GM13976 (cell line): ENCODE results near the gene SIGLEC11.
A peak's percentile ranks its signal among the peaks of the same experiment; 100 is the strongest.
"Not testable (repeated sequence)": the region's sequence is repeated elsewhere in the genome, so short reads cannot be mapped to it uniquely, and the experiment has no call there.

Experiments used
- DNase-seq: peaks from one replicate; pipeline ENCODE4 v3.0.0; 2012; ENCODE audit warnings: low spot score
- CTCF ChIP-seq: IDR thresholded peaks from 2 replicates; pipeline ENCODE4 v1.5.1; 2012; ENCODE audit warnings: borderline replicate concordance, mild to moderate bottlenecking; ENCODE audit not compliant: insufficient read depth; ENCODE audit errors: extremely low read depth, missing control alignments, control extremely low read depth
- in situ Hi-C: fragments of 300-500 bp; cut with MboI; formaldehyde crosslinking; loops from one replicate; pipeline ENCODE4 v1.12.0; 2022; ENCODE audit warnings: low sequenced_read_pairs, mixed read lengths, inconsistent platforms; ENCODE audit not compliant: unreplicated experiment

The SIGLEC11 gene

GRCh38 chr19:49960980-49961379, at the start of gene SIGLEC11:
Gene SIGLEC11, minus strand, starts transcription at chr19:49961172. Its CDS starts 91 bp downstream, at chr19:49961081.
- DNase-seq, in situ Hi-C loops: not testable (repeated sequence)

DNA sequence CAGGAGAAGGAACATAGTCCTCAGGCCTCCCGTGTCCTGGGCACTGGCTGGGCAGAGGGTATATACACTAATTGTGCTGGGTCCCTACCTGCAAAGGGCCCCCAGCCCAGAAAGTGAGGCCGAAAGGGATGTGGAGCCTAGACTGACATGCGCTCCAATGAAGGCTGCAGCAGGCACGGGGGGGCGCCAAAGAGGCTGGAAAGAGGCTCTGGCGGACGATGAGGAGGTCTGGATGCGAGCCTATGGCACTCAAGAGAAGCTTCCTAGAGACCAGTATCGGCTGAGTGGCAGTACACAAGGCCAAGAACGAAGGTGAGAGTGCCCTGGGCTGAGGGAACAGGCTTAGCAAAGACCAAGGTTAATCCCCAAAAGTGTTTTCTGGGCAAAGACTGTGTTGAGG, 47.6 kb upstream of the SIGLEC11 start:
- no peak for DNase-seq
- in situ Hi-C loops: no loop called here
- no peak for TF ChIP-seq CTCF

DNA sequence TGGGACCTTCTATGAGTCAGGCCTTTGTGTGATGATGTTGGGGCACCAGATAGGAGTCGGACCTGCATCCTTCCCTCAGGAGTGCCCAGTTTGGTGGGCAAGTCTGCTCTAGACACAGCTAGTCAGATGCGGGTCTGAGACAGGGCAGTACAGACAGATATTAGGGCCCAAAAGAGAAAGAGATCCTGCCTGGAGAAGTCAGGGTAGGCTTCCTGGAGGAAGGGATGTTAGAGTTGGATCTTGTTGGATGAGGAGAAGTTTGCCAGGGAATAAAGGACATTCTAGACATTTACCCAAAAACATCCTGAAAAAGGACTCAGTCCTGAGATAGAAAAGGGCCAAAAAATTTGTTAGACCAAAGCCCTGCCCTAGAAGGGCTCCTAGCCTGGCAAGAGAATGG, 47.0 kb upstream of the SIGLEC11 start:
- TF ChIP-seq CTCF: no peak
- DNase-seq: no peak
- in situ Hi-C loops: no loop called here

GRCh38 chr19:50007170-50007569, 46.2 kb upstream of the SIGLEC11 start:
- TF ChIP-seq CTCF: no peak
- in situ Hi-C loops: no loop called here
- DNase-seq: no peak

GRCh38 chr19:50005428-50005827, 44.5 kb upstream of the SIGLEC11 start:
- TF ChIP-seq CTCF: no peak
- in situ Hi-C loops: no loop called here

GRCh38 chr19:50003810-50004419, 42.9 kb upstream of the SIGLEC11 start:
- no peak for TF ChIP-seq CTCF
- in situ Hi-C loops: no loop called here
- peak; percentile 78 for DNase-seq

More at GRCh38 chr19:50005428-50005827, 44.5 kb upstream of the SIGLEC11 start:
- DNase-seq: no peak

- TF ChIP-seq CTCF: no peak
- DNase-seq: no peak
- in situ Hi-C loops: no loop called here
Measured at GRCh38 chr19:50003254-50003788, 42.3 kb upstream of the SIGLEC11 start.
